ENCODE results near the gene NCOA7.
"Not testable (repeated sequence)": the region's sequence is repeated elsewhere in the genome, so short reads cannot be mapped to it uniquely, and the experiment has no call there.

NCOA7 gene

DNA sequence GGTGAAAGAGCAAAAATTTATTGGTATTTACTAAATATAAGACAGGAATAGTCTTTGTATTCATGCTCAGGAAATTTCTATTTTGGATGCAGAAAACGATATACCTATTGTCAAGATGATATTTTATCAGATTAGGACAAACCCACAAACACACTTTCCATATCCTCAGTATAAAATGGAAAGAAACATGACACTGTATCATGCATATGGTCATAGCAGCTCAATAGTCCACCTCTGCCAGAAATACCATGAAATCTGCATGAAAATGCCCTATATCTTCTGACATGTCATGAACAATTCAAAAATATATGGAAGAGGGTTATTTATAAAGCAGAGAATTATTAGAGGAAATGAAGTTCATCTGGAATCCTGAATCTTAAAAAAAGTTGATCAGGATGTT, 154.1 kb downstream of the NCOA7 start:
- no peak for DNase-seq (ENCODE audit: low read depth in 2 of 2, low spot score in 1 of 2)

DNA sequence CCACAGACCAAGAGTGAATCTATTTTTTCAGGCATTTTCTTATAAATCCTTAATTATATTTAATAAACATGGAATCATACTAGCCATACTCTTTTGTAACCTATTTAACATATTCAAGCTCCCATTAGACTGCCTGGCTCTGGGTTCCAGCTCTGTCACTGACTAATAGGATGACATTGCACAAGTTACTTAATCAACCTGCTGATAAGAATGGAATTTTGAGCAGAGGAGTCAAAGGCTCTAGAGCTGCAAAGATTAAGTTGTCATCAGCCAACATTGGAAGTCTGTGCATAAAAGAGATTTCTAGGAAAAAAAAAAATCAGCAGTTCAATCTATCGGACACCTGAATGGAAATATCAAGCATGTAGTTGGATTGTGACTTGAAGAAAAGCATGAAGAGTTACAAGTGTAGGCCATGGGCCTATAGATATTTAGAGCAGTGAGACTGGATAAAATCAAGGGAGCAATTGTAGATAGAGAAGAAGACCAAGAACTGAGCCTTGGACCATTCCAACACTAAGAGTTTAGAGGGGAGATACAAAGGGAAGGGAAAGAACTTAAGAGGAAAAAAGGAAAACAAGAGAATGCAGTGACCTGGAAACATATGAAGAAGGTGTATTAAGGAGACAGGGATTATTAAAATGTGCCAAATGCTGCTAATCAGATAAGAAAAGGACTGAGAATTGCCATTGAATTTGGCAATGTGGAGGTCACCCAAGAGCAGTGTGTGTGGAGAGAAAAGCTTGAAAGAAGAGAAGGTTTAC, 154.8 kb downstream of the NCOA7 start:
- DNase-seq (ENCODE audit: low read depth in 2 of 2, low spot score in 1 of 2), result no peak

DNA sequence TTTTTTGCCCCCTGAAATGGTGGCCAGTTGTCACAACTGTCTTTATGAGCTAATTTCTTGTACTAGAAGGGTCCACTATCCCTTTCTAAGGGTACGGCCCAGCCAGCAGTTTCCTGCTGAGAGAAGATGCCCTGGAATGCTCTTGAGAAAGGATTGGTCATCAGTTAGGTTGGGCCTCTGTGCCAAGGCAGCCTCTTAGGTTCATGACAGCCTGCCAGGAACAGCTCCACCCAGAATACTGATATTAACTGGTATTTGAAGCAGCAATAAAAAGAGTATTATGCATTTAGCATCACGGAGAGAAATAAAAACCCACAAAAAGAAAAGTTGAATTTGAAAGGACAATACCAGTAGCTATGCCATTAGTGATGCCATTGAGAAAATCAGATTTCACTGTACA, 156.9 kb downstream of the NCOA7 start:
- no peak for DNase-seq (ENCODE audit: low read depth in 2 of 2, low spot score in 1 of 2)

DNA sequence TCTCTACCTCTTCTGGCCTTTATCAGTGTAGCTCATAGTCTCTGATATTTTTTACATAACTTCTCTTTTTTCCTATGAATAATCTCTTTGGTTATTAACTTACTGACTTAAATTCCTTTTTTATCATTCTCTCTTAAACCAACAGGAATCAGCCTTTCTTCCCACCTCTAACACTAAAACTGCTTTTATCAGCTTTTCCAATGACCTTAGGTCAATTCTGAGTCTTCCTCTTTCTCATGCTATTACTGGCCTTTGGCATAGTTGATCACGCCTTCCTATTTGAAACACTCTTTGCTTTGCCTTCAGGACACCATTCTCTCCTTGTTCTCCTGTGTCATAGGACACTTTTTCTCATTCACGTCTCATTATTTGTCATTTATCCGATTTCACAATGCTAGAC, 157.7 kb downstream of the NCOA7 start:
- no peak for DNase-seq (ENCODE audit: low read depth in 2 of 2, low spot score in 1 of 2)

DNA sequence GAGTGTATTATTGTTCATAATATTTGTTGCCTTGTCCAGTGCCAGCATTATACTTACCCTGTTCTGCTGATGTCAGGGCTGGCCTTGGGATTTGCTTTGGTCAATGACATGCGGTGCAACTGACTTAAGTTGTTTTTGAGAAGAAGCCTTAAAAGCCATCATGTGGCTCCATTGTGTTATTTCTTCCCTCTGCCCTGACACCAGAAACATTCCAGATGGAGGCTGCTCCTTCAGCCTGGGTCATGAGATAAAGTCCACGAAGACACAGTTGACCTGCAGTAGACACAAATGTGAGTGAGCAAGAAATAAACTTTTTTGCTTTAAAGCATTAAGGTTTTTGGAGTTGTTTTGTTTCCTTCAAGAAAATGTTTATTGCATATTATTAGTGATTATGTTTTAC, 158.3 kb downstream of the NCOA7 start:
- no peak for DNase-seq (ENCODE audit: low read depth in 2 of 2, low spot score in 1 of 2)

DNA sequence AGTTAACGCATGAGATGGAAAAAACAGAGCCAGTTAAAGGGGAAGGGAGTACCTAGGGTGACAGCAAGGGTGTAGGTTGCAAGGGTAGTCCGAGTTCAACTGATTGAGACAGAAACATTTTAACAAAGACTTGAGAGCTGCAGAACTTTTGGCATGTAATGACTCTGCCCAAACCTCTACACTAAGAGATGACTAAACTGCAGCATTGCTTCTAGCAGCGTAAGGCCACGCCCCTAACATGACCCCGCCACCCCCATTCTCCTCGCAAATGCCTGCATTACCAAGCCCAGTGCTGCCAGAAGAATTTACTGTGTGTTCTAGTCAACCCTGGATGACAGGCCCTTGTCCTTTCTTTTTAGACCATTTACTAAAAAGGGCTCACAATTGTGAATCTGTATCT, 159.5 kb downstream of the NCOA7 start:
- no peak for DNase-seq (ENCODE audit: low read depth in 2 of 2, low spot score in 1 of 2)

DNA sequence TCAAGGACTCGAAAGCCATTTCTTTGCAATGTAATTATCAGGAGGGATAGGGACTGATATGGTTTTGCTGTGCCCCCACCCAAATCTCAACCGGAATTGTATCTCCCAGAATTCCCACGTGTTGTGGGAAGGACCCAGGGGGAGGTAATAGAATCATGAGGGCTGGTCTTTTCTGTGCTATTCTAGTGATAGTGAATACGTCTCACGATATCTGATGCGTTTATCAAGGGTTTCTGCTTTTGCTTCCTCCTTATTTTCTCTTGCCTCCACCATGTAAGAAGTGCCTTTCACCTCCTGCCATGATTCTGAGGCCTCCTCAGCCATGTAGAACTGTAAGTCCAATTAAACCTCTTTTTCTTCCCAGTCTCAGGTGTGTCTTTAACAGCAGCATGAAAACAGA, 160.0 kb downstream of the NCOA7 start:
- not testable (repeated sequence) for DNase-seq (ENCODE audit: low read depth in 2 of 2, low spot score in 1 of 2)

DNA sequence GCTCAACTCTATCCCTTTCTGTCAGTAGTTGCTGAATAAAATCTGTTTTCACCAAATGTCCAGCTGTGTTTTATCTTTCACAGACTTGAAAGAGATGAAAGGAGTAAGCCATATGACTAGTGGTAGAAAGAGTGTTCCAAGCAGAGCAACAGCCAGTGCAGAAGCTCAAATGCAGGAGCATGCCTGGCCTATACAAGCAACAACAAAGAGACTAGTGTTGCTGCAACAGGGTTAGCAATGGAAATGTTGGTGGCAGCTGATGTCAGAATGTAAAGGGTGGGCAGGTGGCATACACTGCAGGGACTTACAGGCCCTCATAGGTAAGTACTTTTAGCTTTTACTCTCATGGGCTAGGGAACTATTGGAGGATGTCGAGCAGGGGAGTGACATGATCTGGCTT, 160.6 kb downstream of the NCOA7 start:
- DNase-seq (ENCODE audit: low read depth in 2 of 2, low spot score in 1 of 2), result no peak

DNA sequence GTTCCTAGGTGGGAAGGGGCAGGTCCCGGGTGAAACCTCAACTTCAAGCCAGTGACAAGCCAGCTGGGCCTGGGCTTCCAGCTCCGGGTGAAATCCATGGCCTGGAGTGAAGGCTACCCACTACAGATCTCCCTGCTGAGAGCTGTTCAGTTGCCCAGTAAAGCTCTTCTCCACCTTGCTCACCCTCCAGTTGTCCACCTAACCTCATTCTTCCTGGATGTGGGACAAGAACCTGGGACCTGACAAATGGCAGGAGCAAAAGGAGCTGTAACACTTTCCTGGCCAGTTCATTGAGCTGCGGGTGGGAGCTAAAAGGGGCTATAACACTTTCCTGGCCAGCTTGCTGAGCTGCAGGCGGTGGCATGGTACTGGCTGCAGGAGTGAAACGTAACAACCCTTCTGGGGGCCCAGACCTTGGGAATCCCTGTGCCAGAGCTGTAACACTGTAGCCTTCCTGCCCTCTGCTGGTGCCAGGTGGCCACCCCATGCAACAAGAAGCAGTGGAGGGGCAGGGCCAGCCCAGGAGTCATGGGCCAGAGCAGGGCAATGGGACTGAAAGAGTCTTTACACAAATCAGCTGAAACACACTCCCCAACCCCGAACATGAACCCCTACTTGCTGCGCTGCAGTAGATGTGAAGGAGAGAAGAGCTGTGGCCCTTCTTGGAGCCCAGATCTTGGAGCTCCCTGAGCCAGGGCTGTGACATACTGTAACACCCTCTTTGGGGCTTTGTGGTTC, 162.2 kb downstream of the NCOA7 start:
- DNase-seq (ENCODE audit: low read depth in 2 of 2, low spot score in 1 of 2), result no peak

DNA sequence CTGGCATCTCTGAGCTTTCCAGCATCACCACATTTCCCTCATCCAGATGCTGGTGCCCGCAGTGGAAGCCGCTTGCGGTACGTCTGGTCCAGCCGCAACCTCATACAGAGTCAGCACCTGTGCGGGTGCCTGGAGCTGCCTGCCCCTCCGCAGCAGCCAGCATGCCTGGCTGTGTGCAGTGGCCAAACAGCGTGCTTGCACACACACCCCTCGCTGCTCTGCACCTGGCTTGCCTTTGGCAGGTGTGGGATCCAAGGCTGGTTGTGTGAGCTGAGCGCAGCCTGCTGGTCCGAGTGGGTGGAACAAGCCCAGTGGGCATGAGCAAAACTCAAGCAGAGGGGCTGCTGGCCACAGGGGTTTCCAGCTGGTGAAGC, 162.7 kb downstream of the NCOA7 start:
- DNase-seq (ENCODE audit: low read depth in 2 of 2, low spot score in 1 of 2), result no peak

DNA sequence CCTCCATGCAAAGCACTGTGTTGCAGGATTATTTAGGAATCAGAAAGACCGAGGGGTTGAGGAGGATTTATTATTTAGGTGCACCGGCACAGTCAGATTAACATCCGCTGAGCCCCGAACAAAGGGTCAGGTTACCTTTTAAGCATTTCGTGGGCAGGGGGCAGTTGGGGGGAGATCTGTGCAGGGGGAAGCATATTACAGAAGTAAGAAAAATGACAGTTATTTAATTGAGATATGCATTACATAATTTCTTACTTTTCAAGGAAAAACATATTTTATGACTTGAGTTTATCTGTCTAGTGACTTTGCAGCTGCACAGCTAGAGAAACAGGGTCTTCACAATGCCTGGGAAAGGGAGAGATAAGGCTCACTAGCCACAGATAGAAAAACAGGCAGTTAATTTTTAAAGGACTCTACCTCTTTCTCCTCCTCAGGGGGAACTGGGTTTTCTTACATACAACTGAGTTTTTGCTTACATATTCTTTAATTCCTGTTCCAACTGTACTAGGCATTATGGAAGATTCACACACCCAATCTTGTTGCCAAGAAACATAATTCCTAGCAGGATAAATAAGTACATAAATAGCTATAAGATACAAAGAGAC, 164.1 kb downstream of the NCOA7 start:
- no peak for DNase-seq (ENCODE audit: low read depth in 2 of 2, low spot score in 1 of 2)

DNA sequence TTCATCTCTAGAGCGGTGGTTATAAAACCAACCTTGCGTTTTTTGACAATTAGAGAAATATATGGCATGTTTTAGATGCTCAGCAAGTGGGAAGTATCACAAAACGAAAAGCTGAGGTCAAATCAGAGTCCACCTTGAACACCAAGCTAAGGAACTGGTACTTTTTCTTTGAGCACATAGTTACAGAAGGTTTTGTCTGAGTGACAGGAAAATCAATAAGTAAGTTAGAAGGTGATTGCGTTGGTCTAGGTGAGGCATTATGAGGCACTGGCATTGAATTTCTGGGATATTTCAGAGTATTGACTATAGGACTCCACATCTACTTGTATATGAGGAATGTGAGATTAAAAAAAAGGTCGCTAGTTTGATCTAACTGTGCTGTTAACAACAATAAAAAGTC, 165.2 kb downstream of the NCOA7 start:
- no peak for DNase-seq (ENCODE audit: low read depth in 2 of 2, low spot score in 1 of 2)

DNA sequence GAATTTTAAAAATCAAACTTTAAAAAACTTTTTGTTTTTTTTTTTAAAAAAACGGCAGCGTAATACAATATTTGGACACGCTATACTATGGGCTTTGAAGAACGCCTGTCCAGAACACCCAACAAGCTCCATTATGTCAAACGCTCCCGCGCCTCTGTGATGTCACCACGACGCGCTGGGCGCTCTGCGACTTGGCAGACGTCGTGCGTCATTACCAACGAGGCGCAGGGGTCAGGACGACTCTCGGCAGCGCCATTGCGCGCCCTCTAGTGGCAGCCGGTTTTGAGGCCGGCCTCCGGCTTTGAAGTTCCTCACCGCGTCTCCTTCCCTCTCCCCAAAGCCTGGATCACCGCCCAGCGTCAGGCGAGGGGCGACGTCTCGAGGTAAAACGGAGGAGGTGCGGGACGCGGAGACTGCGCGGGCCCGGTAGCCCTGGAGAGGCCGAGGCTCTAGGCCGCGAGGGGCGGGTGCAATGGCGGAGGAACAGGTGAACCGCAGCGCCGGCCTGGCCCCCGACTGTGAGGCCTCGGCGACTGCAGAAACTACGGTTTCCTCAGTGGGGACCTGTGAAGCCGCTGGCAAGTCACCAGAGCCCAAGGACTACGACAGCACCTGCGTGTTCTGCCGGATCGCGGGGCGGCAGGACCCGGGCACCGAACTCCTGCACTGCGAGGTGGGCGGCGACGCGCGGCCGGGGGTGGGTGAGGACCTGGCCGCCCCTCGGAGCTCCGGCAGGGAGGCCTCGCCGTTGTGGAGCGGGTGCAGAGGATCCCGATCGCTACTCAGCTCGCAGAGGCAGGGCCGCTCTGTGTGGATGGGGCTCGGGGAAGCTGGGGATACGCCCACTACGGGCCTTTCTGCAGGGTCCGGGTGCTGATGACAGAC, 166.0 kb downstream of the NCOA7 start, which contains the start of gene HINT3:
HINT3 (plus strand) TSS at position 265 of the 885 bp plus-strand sequence; CDS start at position 473, 208 bp downstream.
- DNase-seq (ENCODE audit: low read depth in 2 of 2, low spot score in 1 of 2), result peak; percentile 94 to 97

DNA sequence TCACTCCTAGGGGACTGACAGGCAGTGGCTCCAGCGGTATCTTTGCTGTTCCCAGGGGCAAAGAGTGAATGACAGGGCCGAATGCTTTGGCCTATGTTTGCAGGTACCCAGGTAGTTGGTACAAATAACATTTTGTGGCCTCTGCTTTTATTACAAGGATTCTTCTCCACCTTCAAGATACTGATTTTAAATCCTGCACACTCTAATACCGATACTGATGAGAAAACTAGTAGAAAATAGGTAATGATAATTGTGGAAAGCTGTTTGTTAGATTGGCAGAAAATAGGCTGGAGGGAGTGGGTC, 166.6 kb downstream of the NCOA7 start:
- DNase-seq (ENCODE audit: low read depth in 2 of 2, low spot score in 1 of 2), result no peak

DNA sequence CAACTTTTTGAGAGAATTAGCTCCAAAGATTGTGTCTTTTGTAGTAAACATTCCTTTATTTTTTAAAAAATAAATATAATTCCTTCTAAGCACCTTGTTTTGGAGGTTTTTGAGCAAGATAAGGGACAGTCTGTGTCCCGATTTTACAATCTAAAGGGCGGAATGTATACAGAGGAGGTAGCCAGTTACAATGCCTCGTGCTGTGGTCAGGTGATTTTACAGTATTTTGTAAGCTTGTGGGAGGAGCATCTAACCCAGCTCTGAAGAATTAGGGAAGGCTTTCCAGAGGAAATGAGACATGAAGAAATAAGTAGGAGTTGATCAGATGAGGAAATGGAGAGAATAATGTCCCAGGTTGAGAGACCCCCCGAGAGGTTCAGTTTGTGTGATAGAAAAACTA, 167.1 kb downstream of the NCOA7 start:
- DNase-seq (ENCODE audit: low read depth in 2 of 2, low spot score in 1 of 2), result no peak

DNA sequence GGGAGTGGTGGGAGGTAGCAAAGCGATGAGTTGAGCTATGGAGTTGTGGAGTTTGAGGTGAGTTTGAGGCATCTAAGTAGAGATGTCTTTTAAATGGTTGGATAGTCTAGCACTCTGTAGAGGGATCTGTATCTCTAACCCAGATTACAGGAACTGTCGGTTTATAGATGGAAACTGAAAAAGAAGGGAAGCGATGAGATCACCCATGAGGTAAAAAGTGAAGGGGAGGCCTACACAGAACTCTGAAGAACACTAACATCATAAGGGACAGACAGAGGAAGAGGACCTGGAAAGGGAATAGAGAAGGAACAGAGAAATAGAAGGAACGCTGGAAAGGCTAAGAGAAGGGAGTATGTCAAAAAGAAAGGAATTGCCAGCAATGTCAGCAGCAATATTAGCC, 168.3 kb downstream of the NCOA7 start:
- DNase-seq (ENCODE audit: low read depth in 2 of 2, low spot score in 1 of 2), result no peak

DNA sequence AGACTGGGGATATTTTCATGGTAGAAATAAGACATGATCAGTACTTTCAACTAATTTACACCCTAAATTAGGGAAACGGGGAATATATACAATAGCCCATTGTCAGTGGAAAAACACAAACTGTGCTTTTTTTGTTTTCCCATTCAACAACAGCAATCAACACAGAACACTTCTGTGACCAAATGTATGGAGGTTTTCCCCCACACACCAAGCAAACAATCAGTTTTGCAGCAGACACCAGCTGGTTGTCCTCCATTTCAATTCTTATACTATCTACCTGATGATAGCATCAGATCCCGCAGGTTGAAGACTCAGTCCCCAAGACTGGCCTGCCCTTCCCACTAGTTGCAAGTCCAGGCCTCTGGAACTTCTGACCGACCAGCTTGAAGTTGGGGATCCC, 170.4 kb downstream of the NCOA7 start:
- no peak for DNase-seq (ENCODE audit: low read depth in 2 of 2, low spot score in 1 of 2)

DNA sequence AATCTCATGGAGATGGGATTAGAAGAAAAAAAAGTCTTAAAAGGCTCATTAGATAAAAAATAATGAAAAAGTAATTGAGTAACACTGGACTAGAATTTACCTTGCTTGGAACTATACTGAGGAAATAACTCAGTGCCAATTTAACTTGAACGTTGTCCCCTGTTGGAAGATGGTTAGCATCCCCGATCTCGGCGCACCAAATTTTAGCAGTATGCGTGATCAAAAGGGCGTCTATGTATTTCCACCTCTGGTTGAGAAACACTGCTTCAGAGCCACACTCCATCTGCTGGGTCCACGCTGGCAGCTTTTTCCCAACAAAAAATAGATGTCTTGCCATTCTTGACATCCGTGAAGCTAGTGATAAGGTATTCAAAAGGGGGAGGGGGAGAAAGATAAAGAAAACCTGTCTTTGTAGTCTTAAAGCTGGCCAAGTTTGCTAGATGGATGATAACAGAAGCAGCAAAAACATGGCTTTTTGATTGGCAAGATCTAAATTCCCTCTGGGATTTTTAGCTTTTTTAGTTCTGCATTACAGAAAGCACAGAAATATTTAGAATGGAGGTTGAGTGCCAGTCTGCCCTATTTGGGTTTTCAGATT, 172.2 kb downstream of the NCOA7 start:
- no peak for DNase-seq (ENCODE audit: low read depth in 2 of 2, low spot score in 1 of 2)

DNA sequence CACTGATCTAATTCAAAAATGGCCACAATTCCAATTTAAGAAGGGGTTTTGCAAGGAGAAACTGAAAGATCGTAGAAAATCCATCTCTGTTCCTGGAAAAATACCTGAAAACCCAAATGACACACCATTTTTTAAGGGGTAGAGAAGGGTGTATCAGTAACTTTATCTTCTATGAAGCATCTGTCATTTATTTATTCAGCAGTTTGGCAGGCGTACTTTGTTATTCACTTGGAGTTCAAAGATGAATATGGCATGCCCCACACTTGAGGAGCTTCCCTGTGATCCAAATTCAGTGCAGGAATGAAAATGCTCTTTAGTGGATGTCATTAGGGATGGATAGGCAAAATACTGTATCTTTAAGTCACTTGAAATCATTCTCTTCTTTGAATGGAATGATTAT, 173.1 kb downstream of the NCOA7 start:
- DNase-seq (ENCODE audit: low read depth in 2 of 2, low spot score in 1 of 2), result no peak

DNA sequence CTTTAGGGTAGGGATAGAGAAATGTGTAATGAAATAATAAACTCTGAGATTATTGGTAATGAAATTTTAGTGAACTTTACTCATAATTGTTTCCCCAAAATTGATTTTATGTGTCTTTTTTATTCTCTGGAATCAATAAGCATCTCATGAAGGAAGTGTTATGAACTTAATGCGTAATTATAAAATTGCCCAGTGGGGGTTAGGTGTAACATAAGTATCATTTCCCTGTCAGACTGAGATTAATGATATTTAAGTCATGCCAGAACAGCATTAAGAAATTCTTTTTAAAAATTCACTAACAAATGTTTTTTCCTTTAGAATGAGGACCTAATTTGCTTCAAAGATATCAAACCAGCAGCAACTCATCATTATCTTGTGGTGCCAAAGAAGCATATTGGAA, 175.8 kb downstream of the NCOA7 start:
- no peak for DNase-seq (ENCODE audit: low read depth in 2 of 2, low spot score in 1 of 2)

DNA sequence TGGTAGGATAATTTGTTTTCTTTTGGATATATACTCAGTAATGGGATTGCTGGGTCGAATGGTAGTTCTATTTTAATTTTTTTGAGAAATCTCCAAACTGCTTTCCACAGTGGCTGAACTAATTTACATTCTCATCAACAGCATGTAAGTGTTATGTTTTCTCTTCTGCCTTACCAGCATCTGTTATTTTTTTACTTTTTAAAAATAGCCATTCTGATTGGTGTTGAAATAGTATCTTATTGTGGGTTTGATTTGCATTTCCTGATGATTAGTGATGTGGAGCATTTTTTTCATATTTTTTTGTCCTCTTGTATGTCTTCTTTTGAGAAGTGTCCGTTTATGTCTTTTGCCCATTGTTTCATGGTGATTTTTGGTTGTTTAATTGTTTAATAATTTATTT, 177.7 kb downstream of the NCOA7 start:
- DNase-seq (ENCODE audit: low read depth in 2 of 2, low spot score in 1 of 2), result no peak
